AG04449 (cell line): ENCODE data around the gene PAX5.

Experiments used
- CTCF ChIA-PET: fragments of 350-600 bp; formaldehyde crosslinking; extraction: SDS; loops from one replicate; lab custom pipeline; 2021; ENCODE audit warnings: antibody characterized with exemption; lab: Yijun Ruan, JAX
- POLR2A ChIA-PET: fragments of 400-600, 350-600 bp; formaldehyde crosslinking; extraction: SDS; loops from one replicate; lab custom pipeline; 2020; ENCODE audit warnings: antibody characterized with exemption, inconsistent platforms; lab: Yijun Ruan, JAX
- DNase-seq: peaks from one replicate; pipeline ENCODE4 v3.0.0-alpha.2; 2010; ENCODE audit warnings: low read depth, low spot score
- H3K4me3 ChIP-seq: 2 replicates; pipeline ENCODE4 v1.5.1; 2011; ENCODE audit warnings: low read depth, mild to moderate bottlenecking, control low read depth, low read length
- CTCF ChIP-seq: IDR thresholded peaks from one replicate; pipeline ENCODE4 v1.5.1; 2011; ENCODE audit warnings: mild to moderate bottlenecking, moderate library complexity, low read length, control low read depth, inconsistent platforms; ENCODE audit not compliant: insufficient read depth; ENCODE audit errors: missing control alignments

Gene PAX5

DNA sequence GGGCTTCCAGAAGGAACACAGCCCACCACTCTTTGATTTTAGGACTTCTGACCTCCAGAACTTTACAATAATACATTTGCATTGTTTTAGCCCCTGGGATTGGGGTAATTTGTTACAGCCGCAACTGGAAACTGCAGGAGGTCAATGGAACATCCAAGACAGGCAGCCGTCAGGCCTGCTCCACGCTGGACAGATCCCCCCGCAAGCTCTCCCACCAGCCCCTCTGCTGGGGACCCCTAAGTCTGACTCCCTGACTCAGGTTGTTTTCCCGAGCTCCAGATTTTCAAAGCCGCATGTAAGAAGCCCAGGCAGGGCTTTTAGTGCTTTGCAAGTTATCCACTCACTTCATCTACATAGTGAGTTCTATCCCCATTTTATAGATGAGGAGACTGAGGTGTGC is 127.6 kb downstream of the PAX5 start:
- no peak for TF ChIP-seq CTCF
- no peak overlapping the region for H3K4me3 ChIP-seq
- DNase-seq = no peak
- ChIA-PET POLR2A (no interaction called here), CTCF (interaction anchor here (0.7 to 2.4 kb wide), 3 partner anchors 23 to 43 kb away, joined by 3 to 11 read pairs (median 3); no protein-coding TSS in a partner anchor)

DNA sequence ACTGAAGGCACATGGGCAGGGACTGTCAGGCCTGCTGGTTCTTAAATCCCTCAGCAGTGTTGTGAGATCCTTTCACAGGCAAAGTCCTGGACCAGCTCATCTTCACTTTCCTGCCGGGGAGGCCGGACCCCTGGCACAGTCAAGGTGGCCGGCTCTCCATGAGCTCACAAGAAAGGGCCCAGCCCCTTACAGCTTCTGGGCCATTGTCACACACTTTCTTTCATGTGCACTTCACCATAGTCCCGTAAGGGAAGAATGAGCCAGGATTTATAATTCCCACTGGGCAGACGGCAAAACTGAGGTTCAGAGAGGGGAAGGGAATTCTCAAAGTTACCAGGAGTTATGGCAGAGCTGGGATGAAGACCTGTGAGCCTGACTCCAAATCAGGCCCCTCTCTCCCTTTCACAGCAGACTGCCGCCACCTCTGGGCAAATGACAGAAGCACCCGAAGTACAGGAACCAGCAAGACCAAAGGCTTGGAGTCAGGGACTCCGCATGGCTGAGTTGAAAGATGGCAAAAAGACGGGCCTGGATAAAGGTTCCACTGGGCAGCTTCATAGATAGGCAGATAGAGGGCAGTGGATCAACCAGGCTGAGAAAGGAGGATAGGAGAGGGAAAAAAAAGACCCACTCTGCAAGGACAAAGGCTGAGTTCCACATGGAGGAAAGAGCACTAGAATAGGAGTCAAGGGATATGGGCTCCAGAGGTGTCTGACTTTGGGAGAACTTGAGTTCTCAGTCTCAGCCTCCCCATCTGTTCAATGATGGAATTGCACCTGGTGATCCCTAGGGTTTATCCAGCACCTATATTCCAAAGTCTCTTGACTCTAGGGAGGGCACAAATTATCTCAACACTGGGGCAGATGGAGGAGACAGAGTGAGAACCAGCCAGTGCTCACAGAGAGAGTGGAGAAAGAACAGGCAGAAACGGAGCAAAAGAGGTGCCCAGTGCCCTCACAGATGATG is 128.7 kb downstream of the PAX5 start:
- no peak overlapping the region for H3K4me3 ChIP-seq
- no peak for DNase-seq
- ChIA-PET POLR2A (no interaction called here), CTCF (interaction anchor here (2.2 to 2.4 kb wide), 2 partner anchors 31 to 32 kb away, joined by 11 to 17 read pairs; no protein-coding TSS in a partner anchor)
- TF ChIP-seq CTCF = no peak

DNA sequence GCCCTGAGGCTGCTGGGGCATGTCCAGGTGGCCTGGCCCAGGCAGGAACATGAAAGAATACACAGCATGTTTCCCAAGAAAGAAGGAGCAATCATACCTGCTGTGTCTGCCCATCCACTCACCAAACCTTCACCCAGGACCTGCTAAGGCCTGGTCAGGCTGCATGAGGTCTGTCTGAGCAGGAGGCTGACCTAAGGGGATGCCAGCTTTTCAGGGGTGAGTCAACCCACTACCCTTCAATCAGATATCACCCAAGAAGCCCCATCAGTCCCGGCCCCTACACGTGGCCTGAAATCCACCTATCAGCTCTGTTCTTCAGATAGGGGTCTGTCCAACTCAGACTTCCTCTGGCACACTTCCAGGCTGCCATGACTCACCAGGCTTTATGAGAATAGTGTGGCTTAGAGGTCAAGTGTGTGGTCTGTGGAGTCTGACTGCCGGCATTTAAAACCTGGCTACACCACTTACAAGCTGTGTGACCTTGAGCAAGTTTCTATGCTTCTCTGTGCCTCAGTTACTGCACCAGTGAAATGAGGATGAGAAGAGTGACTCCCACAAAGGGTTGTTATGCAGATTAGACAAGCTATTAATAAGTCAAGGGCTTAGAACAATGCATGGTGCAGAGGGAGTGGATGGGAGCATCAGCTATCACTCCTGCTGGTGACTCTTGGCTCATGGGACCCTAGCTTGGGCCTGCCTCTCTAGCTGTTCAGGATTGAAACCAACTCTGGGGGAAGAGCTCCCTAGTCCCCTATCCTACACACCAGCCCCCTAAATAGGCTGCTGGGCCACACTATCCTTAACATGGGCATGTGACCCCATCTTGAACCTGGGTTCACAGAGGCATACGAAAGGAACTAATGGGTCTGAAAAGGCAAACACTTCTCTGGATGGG is 130.3 kb downstream of the PAX5 start:
- POLR2A ChIA-PET = no interaction called here
- CTCF ChIA-PET = interaction anchor here (2.2 kb wide), 1 partner anchor 30 kb away, joined by 17 read pairs; no protein-coding TSS in a partner anchor
- H3K4me3 ChIP-seq = no peak overlapping the region
- TF ChIP-seq CTCF = no peak
- DNase-seq = no peak

DNA sequence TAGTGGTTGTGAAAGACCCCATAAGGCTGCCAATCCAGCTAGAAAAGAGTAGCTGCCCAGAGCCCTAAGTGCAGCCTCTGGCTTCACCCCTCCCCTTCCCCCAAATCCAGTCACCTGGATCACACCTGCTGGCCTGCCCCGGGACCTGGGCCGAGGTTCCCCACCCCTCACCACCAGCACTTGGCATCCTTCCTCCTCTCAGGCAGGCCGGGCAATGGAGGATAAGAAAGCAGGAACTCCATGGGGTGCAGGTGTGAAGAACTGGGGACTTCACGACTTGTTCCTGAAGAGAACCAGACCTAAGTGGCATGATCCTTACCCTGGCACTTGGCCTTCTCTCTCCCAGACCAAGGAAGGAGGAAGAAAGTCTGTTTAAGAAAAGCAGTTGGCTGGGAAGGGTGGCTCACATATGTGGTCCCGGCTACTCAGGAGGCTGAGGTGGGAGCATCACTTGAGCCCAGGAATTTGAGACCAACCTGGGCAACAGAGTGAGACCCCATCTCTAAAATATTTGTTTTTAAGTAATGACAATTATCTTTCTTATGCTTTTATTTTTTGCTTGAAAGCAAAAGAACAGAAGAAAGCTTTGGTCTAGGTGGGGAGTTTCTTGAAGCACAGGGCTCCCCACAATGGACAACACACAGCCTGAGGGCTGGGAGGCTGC is 131.1 kb downstream of the PAX5 start:
- no peak for TF ChIP-seq CTCF
- H3K4me3 ChIP-seq = no peak overlapping the region
- DNase-seq = no peak
- CTCF ChIA-PET = interaction anchor here (1.1 kb wide), 1 partner anchor 29 kb away, joined by 3 read pairs; no protein-coding TSS in a partner anchor
- POLR2A ChIA-PET = no interaction called here

GRCh38 chr9:36902080-36902716 is 131.9 kb downstream of the PAX5 start:
- ChIA-PET CTCF (interaction anchor here (1.1 kb wide), 1 partner anchor 28 kb away, joined by 3 read pairs; no protein-coding TSS in a partner anchor), POLR2A (no interaction called here)
- no peak for DNase-seq
- no peak overlapping the region for H3K4me3 ChIP-seq
- TF ChIP-seq CTCF = no peak
